ENCODE measurements around the gene DOC2B. TPM values are rescaled to one million over a fixed set of nuclear protein-coding genes. Genes with fewer than 3 reads are reported as not detected.
"Not testable (repeated sequence)": the region's sequence is repeated elsewhere in the genome, so short reads cannot be mapped to it uniquely, and the experiment has no call there.

The DOC2B gene
- polyA plus RNA-seq, 1 donor from 2014 or later: not detected

DNA sequence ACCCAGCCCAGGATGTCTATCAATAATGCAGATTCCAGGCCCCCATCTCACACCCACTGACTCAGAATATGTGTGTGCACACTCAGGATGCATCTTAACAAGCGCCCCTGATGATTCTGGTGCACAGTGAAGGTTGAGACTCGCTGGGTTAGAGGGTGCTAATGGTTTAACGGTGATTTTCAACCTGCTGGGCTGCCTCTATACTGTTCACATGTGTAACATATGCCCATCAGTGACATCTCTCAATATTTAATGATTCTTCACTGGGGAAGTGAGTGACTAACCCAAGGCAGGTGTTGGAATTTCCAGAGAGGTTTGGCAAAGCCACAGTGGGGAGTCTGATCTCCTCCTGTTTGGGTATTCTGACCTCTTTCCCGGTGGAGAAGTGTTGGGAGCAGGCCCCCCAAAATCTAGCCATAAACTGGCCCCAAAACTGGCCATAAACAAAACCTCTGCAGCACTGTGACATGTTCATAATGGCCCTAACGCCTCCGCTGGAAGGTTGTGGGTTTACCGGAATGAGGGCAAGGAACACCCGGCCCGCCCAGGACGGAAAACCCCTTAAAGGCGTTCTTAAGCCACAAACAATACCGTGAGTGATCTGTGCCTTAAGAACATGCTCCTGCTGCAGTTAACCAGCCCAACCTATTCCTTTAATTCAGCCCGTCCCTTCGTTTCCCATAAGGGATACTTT, 4.1 kb upstream of the DOC2B start:
- no peak overlapping the region for H3K4me3 Mint-ChIP-seq
- H3K9me3 Mint-ChIP-seq: no peaks in the 10 kb centered on the region
- H3K27me3 Mint-ChIP-seq: peaks cover 12% of the 10 kb centered on the region
- no peaks in the 10 kb centered on the region for H3K36me3 Mint-ChIP-seq
- no peaks in the 10 kb centered on the region for H3K4me1 Mint-ChIP-seq
- peak overlapping the region in 1 of 3 donors; percentile 13 for H3K27ac Mint-ChIP-seq

DNA sequence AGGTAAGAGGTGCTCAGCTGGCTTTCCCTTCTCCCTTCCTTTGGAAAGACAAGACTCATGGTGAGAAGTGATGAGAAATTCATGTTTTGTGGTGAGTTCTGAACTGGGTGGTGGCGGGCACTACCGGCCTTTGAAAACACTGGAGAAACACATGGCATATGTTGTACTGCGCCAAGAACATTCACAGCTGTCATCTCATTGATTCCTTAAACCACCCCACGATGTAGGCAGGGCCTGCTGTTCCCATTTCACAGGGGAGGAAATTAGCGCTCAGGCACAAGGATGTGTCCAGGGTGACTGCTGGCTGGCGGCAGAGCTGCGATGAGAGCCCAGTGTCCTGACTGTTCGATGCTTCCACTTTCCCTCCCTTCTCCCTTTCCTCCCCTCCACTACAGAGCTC, 1.6 kb upstream of the DOC2B start:
- no peaks in the 10 kb centered on the region for H3K36me3 Mint-ChIP-seq
- H3K4me1 Mint-ChIP-seq: no peaks in the 10 kb centered on the region
- peaks cover 14% of the 10 kb centered on the region for H3K27me3 Mint-ChIP-seq
- H3K4me3 Mint-ChIP-seq: no peak overlapping the region
- H3K9me3 Mint-ChIP-seq: no peaks in the 10 kb centered on the region
- H3K27ac Mint-ChIP-seq: no peak overlapping the region

DNA sequence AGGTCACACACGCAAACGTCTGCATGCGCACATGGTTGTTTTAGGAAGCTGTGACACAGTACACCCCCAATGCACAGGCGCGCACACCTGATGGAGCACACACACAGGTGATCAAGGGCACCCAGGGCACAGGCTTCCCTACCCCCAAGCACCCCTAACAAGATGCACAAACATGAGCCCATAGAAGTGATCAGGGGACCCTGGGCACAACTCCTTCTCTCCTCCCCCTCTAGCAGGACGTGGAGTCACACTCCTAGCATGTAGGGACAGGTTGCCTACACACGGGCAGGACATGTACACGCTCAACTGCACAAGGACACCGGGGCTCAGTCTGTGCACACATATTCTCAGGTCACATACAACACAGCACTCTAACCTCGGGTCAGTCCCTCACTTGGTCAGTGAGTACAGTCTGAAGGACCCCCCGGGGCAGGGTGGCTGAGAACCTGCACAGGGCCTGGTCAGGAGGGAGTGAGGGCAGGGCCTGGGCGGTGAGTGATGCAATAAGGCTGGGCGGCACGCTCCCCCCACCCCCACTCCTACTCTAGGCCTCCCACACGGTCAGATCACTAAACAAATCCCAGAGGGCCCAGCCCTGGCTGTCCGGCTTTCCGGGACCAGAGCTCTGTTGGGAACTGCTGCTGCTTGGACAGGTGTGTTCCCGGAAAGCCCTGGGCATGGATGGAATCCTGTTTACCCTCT, 751 bp upstream of the DOC2B start:
- no peaks in the 10 kb centered on the region for H3K9me3 Mint-ChIP-seq
- peaks cover 21% of the 10 kb centered on the region for H3K27me3 Mint-ChIP-seq
- peak overlapping the region in 3 of 4 donors; percentile 63 to 80 (median 65) for H3K4me3 Mint-ChIP-seq
- H3K27ac Mint-ChIP-seq: peak overlapping the region in 1 of 3 donors; percentile 40
- H3K4me1 Mint-ChIP-seq: no peaks in the 10 kb centered on the region
- no peaks in the 10 kb centered on the region for H3K36me3 Mint-ChIP-seq

DNA sequence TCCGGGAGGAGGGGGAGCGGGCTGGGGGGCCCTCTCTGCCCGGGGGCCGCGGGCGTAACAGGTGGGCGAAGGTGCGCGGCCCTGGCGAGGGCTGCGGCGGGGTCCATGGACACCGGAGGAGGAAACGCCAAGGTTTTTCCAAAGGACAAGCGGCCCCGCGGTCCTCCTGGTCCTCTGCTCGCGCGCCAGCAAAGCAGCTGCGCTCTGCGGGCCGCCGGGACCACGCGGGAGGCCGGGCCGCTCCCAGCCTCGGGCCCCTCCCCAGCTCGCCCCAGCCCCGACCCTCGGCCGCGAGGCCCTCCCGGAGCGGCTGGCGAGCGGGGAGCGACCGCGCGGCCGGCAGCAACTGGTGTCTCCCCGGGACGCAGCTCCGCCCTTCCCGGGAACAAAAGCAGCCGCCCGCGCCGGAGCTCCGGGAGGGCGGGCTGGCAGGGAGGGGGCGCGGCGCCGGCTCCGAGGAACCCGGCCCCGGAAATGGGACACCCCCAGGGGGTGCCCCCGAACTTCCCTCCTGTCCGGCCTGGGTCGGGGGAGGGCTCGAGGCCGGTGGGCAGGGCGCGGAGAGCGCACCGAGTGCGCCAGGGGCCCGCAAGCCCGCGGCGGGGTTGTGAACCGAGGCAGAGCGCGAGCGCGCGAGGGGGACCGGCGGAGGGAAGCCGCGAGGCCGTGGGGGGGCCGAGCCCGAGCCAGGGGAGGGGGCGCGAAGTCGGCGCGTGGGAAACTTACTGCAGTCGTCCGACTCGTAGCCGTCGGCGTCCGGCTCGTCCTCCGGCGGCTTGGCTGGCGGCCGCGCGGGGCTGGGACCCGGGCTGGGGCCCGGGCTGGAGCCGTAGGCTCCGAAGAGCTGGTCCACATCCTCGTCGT, 837 bp downstream of the DOC2B start:
- H3K4me1 Mint-ChIP-seq: no peaks in the 10 kb centered on the region
- no peaks in the 10 kb centered on the region for H3K9me3 Mint-ChIP-seq
- no peak overlapping the region for H3K27ac Mint-ChIP-seq
- no peaks in the 10 kb centered on the region for H3K36me3 Mint-ChIP-seq
- no peak overlapping the region for H3K4me3 Mint-ChIP-seq
- peaks cover 21% of the 10 kb centered on the region for H3K27me3 Mint-ChIP-seq

DNA sequence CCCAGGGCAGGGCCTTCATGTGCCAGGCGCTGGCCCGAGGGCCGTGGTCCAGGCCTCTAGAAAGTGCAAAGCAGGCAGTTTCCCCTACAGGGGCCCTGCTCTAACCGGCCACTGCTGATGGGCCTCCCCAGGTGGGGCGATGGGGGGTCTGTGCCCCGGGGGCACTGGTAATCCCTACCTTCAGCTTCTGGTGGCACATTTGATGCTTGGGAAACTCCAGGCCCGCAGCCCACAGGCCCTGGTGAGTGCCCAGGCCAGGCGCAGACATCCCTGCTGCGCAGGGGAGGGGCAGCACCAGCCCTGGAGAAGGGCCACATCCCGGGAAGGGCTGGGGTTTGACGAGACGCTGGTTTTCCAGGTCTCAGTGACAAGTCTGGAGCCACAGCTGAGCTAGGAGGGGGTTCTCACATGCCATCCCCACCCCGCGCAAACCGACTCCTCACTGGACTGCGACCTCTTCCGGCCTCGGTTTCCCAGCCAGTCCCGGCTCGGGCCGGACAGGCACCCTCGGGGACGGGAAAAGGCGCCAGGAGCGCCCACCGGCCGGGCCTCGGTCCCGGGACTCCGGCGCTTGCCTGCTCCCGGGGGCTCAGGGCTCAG, 1.6 kb downstream of the DOC2B start:
- H3K9me3 Mint-ChIP-seq: no peaks in the 10 kb centered on the region
- H3K27me3 Mint-ChIP-seq: peaks cover 21% of the 10 kb centered on the region
- no peaks in the 10 kb centered on the region for H3K4me1 Mint-ChIP-seq
- no peak overlapping the region for H3K27ac Mint-ChIP-seq
- no peaks in the 10 kb centered on the region for H3K36me3 Mint-ChIP-seq
- H3K4me3 Mint-ChIP-seq: no peak overlapping the region

DNA sequence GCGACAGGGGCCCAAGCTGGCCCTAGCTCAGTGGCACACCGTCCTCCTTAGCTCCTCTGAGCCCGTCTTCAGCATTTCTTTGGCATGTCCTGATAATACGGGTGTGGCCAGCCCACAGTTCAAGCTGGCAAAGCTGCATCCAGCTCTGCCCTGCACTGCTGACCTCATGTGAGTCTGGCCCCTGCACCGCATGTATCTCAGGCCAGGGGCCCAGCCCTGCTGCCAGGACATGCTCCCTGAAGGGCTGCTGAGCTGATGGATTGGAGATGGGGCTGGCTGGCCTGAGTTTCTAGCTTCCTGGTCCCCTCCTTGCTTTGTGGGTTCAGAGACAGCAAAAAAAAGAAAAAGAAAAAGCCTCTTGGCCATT, 2.4 kb downstream of the DOC2B start:
- Mint-ChIP-seq H3K4me1 (no peaks in the 10 kb centered on the region), H3K36me3 (no peaks in the 10 kb centered on the region), H3K27ac (no peak overlapping the region), H3K4me3 (peak overlapping the region in 1 of 4 donors; percentile 17), H3K27me3 (peaks cover 21% of the 10 kb centered on the region), H3K9me3 (no peaks in the 10 kb centered on the region)

DNA sequence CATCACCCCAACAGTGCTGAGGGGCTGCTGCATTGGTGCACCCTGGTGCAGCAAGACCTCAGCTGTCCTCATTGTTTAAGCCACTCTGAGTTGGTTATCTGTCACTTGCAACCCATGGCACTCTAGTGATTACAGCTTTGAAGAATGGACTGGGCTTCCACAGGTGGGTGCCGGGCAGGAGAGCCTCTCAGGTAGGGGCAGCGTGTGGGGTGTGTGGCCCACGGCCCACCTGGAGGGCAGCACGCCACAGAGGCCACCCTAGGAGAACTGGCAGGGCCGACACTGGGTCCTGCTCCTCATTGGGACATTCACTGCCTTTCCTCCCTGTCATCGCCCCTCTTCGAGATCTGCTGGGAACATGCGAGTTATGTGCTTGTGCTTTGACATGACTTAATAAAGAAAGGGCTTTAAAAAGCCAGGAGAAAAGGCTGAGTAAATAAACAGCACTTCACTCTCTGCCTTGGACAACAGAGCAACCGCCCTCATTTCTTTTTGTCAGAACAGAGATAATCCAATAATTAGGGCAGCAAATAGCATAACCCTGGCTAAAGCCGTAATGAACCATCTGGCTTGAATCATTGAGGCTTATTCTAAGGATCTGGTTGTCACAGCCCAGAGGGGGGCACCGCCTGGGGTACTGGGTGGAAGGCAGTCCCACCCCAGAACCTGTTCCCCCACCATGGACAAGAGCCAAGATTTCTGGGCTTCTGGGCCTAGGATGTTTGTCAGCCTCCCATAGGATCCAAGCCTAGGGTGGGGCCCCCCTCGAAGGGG, 3.0 kb downstream of the DOC2B start:
- Mint-ChIP-seq H3K4me3 (no peak overlapping the region), H3K27ac (no peak overlapping the region), H3K9me3 (no peaks in the 10 kb centered on the region)

DNA sequence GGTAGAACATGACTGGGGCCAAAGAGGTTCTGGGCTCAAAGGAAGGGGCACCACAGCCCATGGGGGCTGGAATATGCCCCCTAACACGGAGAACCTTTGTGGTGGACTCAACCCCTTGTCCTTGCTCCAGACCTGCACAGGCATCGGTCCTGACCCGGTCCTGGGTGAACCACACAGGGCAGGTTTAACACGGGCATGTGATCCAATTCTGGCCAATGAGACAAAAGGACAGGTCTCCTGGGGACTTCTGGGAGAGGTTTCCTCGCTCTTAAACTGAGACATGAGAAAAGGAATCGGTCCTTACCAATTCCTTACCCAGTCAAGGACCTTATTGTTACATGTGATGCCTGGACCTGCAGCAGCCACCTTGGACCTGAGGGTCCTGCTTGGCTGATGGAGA, 3.7 kb downstream of the DOC2B start:
- H3K36me3 Mint-ChIP-seq: no peaks in the 10 kb centered on the region
- H3K27ac Mint-ChIP-seq: no peak overlapping the region
- H3K27me3 Mint-ChIP-seq: peaks cover 19% of the 10 kb centered on the region
- no peak overlapping the region for H3K4me3 Mint-ChIP-seq
- H3K4me1 Mint-ChIP-seq: no peaks in the 10 kb centered on the region
- H3K9me3 Mint-ChIP-seq: no peaks in the 10 kb centered on the region

More for the DNA sequence above, 3.0 kb downstream of the DOC2B start:
- Mint-ChIP-seq H3K36me3 (no peaks in the 10 kb centered on the region), H3K4me1 (no peaks in the 10 kb centered on the region), H3K27me3 (peaks cover 21% of the 10 kb centered on the region)

DNA sequence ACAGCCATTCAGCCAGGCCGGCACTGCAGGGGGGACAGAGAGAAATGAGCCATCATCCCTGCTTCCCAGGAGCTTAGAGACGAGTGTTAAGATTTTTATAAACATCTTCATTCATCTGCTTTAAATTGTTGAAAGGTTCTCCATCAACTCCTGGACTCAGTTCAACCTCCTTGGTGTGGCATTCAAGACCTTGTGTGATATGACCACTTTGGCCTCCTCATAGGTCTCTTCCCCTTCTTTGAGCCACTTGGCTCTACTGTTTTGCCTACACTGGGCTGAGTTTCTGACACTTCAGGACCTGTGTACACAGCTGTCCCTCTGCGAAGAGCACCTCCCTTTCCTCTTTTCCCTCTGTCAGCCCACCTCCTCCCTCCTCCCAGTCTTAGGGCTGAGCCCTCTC, 4.3 kb downstream of the DOC2B start:
- peaks cover 14% of the 10 kb centered on the region for H3K27me3 Mint-ChIP-seq
- H3K4me1 Mint-ChIP-seq: no peaks in the 10 kb centered on the region
- H3K9me3 Mint-ChIP-seq: no peaks in the 10 kb centered on the region
- H3K27ac Mint-ChIP-seq: no peak overlapping the region
- H3K4me3 Mint-ChIP-seq: no peak overlapping the region
- no peaks in the 10 kb centered on the region for H3K36me3 Mint-ChIP-seq

DNA sequence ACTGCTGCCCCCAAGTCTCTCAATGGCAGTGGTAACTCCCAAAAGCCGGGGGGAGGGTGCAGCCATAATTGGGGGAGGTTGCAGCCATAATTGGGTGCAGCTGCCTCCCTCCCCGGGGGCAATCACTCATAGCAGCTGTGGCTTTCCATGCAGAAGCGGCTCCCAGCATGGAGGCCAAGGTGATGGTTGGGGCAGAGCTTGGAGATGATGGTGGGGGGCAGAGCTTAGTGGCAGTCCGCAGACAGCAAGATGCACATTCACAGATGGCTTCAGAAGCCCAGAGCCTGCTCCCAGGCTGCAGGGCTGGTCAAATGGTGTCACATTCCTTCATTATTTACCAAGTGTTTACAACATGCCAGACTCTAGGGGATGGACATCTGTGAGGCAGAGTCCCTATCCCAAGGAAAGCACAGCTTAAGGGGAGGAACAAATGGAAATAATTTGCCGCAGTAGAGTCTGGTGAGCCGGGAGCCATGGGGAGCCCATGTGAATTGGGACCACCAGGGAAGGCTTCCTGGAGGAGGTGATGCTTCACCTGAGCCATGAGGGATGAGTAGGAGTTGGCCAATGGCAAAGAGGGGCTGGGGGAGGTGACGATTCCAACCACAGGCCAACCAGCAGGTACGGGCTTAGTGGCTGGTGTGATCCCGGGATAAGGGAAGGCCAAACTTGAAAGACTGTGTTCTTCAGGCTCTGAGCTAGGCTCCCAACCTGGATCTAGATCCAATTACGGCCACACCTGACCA, 8.1 kb downstream of the DOC2B start:
- Mint-ChIP-seq H3K36me3 (no peaks in the 10 kb centered on the region), H3K4me1 (no peaks in the 10 kb centered on the region), H3K27me3 (peaks cover 8% of the 10 kb centered on the region), H3K9me3 (no peaks in the 10 kb centered on the region), H3K27ac (peak overlapping the region in 1 of 3 donors; percentile 64), H3K4me3 (no peak overlapping the region)

DNA sequence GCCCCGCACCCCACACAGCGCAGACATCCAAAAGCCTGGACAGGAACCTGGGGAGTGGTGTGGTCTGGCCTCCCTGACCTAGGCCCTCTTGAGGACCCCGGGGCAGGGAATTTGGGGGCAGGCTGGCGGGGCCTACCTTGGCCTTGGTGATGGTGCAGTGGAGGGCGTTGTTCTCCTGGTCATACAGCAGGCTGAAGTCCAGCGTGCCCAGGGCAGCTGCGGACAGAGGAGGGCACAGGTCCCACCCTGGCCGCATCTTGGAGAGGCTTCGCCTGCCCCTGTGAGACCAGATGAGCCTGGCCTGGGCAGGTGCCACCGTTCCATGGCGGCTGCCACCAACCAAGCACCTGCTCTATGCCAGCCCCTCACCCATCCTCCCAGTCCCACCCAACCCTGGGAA, 9.0 kb downstream of the DOC2B start:
- Mint-ChIP-seq H3K9me3 (no peaks in the 10 kb centered on the region), H3K4me3 (no peak overlapping the region), H3K27me3 (peaks cover 2% of the 10 kb centered on the region), H3K36me3 (no peaks in the 10 kb centered on the region), H3K27ac (no peak overlapping the region), H3K4me1 (no peaks in the 10 kb centered on the region)

DNA sequence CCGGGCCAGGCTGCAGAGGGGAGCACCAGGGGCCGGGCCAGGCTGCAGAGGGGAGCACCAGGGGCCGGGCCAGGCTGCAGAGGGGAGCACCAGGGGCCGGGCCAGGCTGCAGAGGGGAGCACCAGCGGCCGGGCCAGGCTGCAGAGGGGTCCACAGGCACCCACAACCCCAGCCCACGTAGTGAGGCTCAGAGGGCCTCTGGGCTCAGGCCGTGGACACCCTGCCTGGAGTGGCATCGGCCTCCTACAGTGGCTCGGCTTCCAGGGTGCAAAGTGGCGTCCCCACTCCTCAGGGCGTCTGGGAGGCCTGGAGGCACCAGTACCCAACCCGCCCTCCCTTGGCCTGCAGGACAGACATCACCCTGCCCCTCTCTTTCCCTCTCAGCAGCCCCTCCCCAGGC, 9.6 kb downstream of the DOC2B start:
- Mint-ChIP-seq H3K9me3 (no peaks in the 10 kb centered on the region), H3K27me3 (no peaks in the 10 kb centered on the region), H3K4me1 (no peaks in the 10 kb centered on the region), H3K27ac (no peak overlapping the region), H3K36me3 (no peaks in the 10 kb centered on the region), H3K4me3 (no peak overlapping the region)

DNA sequence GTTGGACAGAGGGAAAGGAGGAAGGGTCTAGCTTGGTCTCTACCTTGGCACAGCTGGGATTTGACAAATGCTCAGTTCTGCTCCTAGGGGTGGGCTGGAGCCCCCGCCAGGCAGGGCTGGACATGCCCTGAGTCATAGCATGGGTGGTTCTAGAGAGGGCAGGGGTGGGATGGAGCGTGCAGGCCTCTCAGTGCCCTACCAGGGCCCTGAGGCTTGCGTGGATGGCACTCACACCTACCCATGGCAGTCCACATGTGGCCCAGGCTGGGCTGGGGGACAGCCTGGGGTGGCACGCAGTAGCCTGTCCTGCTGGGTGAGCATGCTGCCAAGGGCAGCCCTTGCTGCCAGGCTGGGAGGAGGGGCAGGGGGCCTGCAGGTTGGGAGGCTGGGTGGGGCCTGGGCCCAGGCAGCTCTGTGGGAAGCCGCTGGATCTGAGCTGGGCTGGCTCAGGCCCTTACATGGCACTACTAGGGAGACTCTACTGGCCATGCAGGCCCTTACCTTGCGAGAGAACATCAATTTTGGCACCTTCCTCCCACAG, 11.2 kb downstream of the DOC2B start:
- no peak overlapping the region for H3K27ac Mint-ChIP-seq
- no peaks in the 10 kb centered on the region for H3K36me3 Mint-ChIP-seq
- H3K4me1 Mint-ChIP-seq: no peaks in the 10 kb centered on the region
- no peaks in the 10 kb centered on the region for H3K27me3 Mint-ChIP-seq
- H3K4me3 Mint-ChIP-seq: no peak overlapping the region
- H3K9me3 Mint-ChIP-seq: no peaks in the 10 kb centered on the region

DNA sequence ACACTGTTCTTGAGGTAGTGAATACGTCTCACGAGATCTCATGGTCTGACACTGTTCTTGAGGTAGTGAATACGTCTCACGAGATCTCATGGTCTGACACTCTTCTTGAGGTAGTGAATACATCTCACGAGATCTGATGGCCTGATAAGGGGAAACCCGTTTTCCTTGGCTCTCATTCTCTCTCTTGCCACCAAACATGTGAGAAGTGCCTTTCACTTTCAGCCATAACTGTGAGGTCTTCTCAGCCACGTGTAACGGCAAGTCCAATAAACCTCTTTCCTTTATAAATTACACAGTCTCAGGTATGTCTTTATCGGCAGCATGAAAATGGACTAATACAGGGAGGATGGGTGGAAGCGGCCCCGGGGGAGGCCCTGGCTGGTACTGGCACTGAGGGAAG, 12.8 kb downstream of the DOC2B start:
- not testable (repeated sequence) for H3K4me1 Mint-ChIP-seq, H3K9me3 Mint-ChIP-seq, H3K27ac Mint-ChIP-seq, H3K36me3 Mint-ChIP-seq, H3K27me3 Mint-ChIP-seq, H3K4me3 Mint-ChIP-seq
